ENCODE data around the gene APH1A.
"Not testable (repeated sequence)": the region's sequence is repeated elsewhere in the genome, so short reads cannot be mapped to it uniquely, and the experiment has no call there.

Gene APH1A

GRCh38 chr1:150234566-150235293 is 34.1 kb downstream of the APH1A start:
- in situ Hi-C loops (cut with MboI; ENCODE audit: low sequenced_read_pairs), result no loop called here

DNA sequence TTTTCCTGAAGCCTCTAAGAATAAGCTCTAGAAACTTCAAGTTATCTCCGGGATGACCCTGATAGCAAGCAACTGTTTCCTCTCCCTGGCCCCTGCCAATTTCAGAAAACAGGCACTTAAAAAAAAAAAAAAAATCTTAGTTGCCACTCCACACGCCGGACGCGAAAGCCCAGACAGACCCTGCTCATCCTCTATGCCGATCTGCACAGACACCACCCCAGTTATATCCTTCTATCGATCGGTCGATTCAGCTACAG is 34.6 kb downstream of the APH1A start:
- in situ Hi-C loops (cut with MboI; ENCODE audit: low sequenced_read_pairs), result no loop called here

DNA sequence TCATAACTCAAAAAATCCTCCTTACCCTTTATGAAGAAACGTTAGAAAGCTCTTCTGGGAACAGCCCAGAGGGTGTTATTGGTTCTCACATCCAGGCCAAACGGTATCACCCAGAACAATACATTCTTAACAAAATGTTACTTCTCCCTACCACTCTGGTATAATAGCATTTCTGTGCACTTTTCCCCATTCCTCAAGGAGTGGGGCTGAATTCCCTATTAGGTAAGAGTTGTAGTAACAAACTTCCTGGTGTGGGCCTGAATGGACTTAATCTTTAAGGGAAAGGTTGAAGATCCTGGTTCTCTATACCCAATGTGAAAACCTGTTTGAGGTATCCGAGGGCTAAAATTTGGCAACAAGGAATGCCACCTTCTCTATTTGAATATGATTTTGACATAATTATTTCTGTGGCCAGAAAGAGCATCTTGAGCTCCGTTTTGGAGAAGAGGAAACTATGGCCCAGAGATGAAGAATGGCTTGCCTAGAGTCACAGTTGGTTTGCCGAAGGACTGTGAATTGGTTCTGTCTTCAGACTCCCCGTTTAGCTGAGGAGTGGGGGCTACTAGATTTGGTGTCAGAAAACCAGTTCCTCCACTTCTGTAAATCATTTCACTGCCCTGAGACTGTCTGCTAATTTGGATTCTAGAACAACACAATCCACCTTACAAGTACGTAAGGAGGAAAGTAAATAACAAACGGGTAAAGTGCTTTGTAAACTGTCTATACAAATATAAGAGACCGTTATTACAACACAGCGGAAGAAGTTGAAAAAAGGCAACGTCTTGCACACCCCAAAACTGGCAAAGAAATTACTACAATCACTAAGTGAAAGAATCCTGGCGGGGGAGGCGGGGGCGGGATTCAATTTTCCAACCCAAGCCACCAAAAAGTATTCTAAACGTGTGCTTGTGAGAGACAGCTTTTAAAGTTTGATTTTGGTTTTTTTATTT is 35.2 kb downstream of the APH1A start:
- in situ Hi-C loops (cut with MboI; ENCODE audit: low sequenced_read_pairs), result no loop called here

GRCh38 chr1:150232921-150233320 is 35.9 kb downstream of the APH1A start:
- in situ Hi-C loops (cut with MboI; ENCODE audit: low sequenced_read_pairs), result not testable (repeated sequence)

- in situ Hi-C loops (cut with MboI; ENCODE audit: low sequenced_read_pairs), result not testable (repeated sequence)
These were observed 40.6 kb downstream of the APH1A start for GRCh38 chr1:150228246-150228645.

DNA sequence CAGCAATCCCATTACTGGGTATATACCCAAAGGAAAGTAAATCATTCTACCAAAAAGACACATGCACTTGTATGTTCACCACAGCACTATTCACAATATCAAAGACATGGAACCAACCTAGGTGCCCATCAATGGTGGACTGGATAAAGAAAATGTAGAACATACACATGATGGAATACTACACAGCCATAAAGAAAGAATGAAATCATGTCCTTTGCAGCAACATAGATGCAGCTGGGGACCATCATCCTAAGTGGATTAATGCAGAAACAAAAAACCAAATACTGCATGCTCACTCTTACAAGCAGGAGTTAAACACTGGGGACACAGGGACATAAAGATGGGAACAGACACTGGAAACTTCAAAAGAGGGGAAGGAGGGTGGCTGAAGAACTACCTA is 41.6 kb downstream of the APH1A start:
- in situ Hi-C loops (cut with MboI; ENCODE audit: low sequenced_read_pairs), result no loop called here

GRCh38 chr1:150226486-150226885 is 42.3 kb downstream of the APH1A start:
- in situ Hi-C loops (cut with MboI; ENCODE audit: low sequenced_read_pairs), result no loop called here

DNA sequence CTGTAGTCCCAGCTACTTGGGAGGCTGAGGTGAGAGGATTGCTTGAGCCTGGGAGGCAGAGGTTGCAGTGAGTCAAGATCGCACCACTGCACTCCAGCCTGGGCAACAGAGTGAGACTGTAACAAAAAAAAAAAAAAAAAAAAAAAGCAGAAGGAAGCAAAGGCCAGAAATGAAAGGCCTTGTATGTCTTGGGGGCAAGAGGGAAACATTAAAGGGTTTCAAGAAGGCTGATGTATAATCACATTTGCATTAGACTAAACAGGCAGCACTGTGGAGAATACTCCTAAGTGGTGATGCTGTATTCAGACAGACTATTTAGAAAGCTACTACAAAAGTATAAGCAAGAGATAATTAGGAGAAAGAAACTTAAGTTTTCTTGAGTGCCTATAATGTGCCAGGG is 43.3 kb downstream of the APH1A start:
- in situ Hi-C loops (cut with MboI; ENCODE audit: low sequenced_read_pairs), result no loop called here

DNA sequence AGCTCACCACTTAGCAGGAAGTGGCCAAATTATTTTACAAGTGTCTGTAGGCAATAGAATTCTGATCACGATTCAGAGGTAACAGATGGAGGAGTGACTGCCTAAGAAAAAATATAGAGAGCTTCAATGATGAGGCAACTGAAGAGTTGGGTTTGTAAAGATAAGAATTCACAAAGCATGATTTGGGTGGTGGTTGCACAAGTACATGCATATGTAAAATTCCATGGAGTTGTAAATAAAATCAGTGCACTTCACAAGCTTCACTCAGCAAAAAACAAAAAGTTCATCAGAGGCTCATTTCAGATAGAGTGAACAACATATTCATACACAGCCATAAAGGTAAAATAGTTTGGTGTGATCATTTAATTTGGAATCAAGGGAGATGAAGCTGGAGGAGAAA is 43.8 kb downstream of the APH1A start:
- in situ Hi-C loops (cut with MboI; ENCODE audit: low sequenced_read_pairs), result no loop called here

GRCh38 chr1:150221552-150221951 is 47.3 kb downstream of the APH1A start:
- in situ Hi-C loops (cut with MboI; ENCODE audit: low sequenced_read_pairs), result no loop called here

DNA sequence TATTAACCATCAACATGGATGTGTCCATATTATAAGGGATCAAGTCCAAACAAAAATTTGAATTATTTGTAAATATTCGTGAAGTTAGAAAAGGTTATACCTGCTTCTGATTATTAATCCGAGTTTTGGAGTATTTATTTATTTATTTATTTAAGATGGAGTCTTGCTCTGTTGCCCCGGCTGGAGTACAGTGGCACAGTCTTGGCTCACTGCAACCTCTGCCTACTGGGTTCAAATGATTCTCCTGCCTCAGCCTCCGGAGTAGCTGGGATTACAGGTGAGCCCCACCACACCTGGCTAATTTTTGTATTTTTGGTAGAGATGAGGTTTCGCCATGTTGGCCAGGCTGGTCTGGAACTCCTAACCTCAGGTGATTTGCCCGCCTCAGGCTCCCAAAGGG is 53.0 kb downstream of the APH1A start:
- in situ Hi-C loops (cut with MboI; ENCODE audit: low sequenced_read_pairs), result not testable (repeated sequence)

Data from hTERT RPE-1 (cell line).